ENCODE results near the gene MLLT3.

DNA sequence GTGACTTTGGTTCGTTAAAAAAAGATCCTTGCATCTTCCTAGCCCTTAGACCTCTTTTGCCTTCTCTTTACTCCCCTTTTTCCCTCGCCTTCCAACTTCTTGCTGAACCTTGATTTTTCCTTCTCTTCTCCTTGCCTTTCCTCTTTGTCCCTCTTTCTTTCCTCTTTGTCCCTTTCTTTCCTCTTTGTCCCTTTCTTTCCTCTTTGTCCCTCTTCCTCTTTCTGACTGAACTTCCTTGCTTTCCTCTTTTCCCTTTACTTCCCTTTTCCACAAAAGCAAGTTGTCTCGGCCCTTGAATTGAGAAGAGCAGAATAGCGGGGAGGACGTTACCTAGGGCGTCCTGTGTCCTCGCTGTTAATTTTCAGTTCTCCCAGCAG is 1.4 kb upstream of the MLLT3 start:
- TF ChIP-seq, protein P1, sequence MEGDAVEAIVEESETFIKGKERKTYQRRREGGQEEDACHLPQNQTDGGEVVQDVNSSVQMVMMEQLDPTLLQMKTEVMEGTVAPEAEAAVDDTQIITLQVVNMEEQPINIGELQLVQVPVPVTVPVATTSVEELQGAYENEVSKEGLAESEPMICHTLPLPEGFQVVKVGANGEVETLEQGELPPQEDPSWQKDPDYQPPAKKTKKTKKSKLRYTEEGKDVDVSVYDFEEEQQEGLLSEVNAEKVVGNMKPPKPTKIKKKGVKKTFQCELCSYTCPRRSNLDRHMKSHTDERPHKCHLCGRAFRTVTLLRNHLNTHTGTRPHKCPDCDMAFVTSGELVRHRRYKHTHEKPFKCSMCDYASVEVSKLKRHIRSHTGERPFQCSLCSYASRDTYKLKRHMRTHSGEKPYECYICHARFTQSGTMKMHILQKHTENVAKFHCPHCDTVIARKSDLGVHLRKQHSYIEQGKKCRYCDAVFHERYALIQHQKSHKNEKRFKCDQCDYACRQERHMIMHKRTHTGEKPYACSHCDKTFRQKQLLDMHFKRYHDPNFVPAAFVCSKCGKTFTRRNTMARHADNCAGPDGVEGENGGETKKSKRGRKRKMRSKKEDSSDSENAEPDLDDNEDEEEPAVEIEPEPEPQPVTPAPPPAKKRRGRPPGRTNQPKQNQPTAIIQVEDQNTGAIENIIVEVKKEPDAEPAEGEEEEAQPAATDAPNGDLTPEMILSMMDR (IDR thresholded peaks at IDR 0.05), result no peak
- TF ChIP-seq POLR2A (IDR thresholded peaks at IDR 0.05), result no peak

All from body of pancreas (tissue), 4 donors.